Ammon's horn (tissue), 1 donor: Measurements from ENCODE around the gene DNAAF5.

Experiments used
- DNase-seq: peaks from one replicate; pipeline ENCODE4 v3.0.0-alpha.2; 2016; ENCODE audit warnings: low spot score

DNAAF5 gene

GRCh38 chr7:726084-726853 is at the start of gene DNAAF5:
DNAAF5 (plus strand) TSS chr7:726699; CDS start chr7:726721, 22 bp downstream.
- DNase-seq, result peak; percentile 90

- DNase-seq, result no peak
Observed at GRCh38 chr7:676972-677385, 49.5 kb upstream of the DNAAF5 start.

- no peak for DNase-seq
Observed at GRCh38 chr7:680411-681127, 45.9 kb upstream of the DNAAF5 start.

- DNase-seq, result no peak
Observed at GRCh38 chr7:681551-682307, 44.8 kb upstream of the DNAAF5 start.

- no peak for DNase-seq
Observed at GRCh38 chr7:682810-683209, 43.7 kb upstream of the DNAAF5 start.

- no peak for DNase-seq
Observed at GRCh38 chr7:683526-684205, 42.8 kb upstream of the DNAAF5 start.

GRCh38 chr7:684416-684815 is 42.1 kb upstream of the DNAAF5 start:
- DNase-seq, result no peak

- DNase-seq, result no peak
Observed at GRCh38 chr7:685540-685939, 41.0 kb upstream of the DNAAF5 start.

GRCh38 chr7:690478-691360 is 35.8 kb upstream of the DNAAF5 start:
- DNase-seq, result no peak

GRCh38 chr7:691361-692045 is 35.0 kb upstream of the DNAAF5 start:
- peak; percentile 82 for DNase-seq

- DNase-seq, result no peak
Observed at GRCh38 chr7:693280-693679, 33.2 kb upstream of the DNAAF5 start.

- no peak for DNase-seq
Observed at GRCh38 chr7:696426-696811, 30.1 kb upstream of the DNAAF5 start.

- no peak for DNase-seq
Observed at GRCh38 chr7:696812-697551, 29.5 kb upstream of the DNAAF5 start.

GRCh38 chr7:698515-699475 is 27.7 kb upstream of the DNAAF5 start:
- DNase-seq, result no peak

- no peak for DNase-seq
Observed at GRCh38 chr7:699476-700170, 26.9 kb upstream of the DNAAF5 start.

- DNase-seq, result no peak
Observed at GRCh38 chr7:701086-701671, 25.3 kb upstream of the DNAAF5 start.

GRCh38 chr7:703049-703448 is 23.4 kb upstream of the DNAAF5 start:
- no peak for DNase-seq

GRCh38 chr7:706721-707120 is 19.8 kb upstream of the DNAAF5 start:
- no peak for DNase-seq
